ENCODE measurements around the gene TMEM175. TPM values are rescaled to one million over a fixed set of nuclear protein-coding genes. Genes with fewer than 3 reads are reported as not detected.

Gene TMEM175
- total and polyA plus RNA-seq, 2 of the 4 experiments (the other 2 are of a cell fraction) = 7.7 to 41.9 TPM

- ChIA-PET CTCF (no interaction called here), POLR2A (ENCODE audit: unreplicated experiment) (no interaction called here)
- H2BK15ac ChIP-seq (ENCODE audit: low read depth, low read length) = no peak overlapping the region
- ATAC-seq (ENCODE audit: low read depth) (no peak), DNase-seq (no peak)
- no peak overlapping the region for H3K18ac ChIP-seq (ENCODE audit: low read depth, low read length)
- no peak overlapping the region for H3K4ac ChIP-seq (ENCODE audit: low read depth, low read length)
- H3K23ac ChIP-seq (ENCODE audit: low read depth, low read length) = no peak overlapping the region
- peaks cover 5% of the 10 kb centered on the region; the same call in 1 of the 2 replicates for H3K4me1 ChIP-seq (ENCODE audit: control insufficient read depth, insufficient read depth, low read length)
- no peak overlapping the region for H4K91ac ChIP-seq (ENCODE audit: insufficient read depth, low read depth, low read length)
- dilution Hi-C loops (cut with HindIII; ENCODE audit: low sequenced_read_pairs, unreplicated experiment) = no loop called here
- H4K8ac ChIP-seq (ENCODE audit: low read depth in 2 of 2, low read length in 2 of 2) = no peak overlapping the region
- no peak overlapping the region for H2BK120ac ChIP-seq (ENCODE audit: low read depth, low read length)
- no peak overlapping the region for H3K4me3 ChIP-seq (ENCODE audit: insufficient read depth, low read depth, low read length)
- no peak overlapping the region for H3K56ac ChIP-seq (ENCODE audit: extremely low read depth, insufficient read depth, low read length)
- H2AFZ ChIP-seq (replicated peaks; ENCODE audit: low read length, poor library complexity) = no peak overlapping the region
- no peak overlapping the region for H3K14ac ChIP-seq (replicated peaks; ENCODE audit: low read depth, low read length)
- in situ Hi-C loops (cut with MboI; ENCODE audit: low sequenced_read_pairs) = no loop called here
- H3K9me1 ChIP-seq (ENCODE audit: insufficient read depth, low read length) = 0 out of 2 replicates have a peak, but pooled peaks cover 5% of the 10 kb centered on the region
- H2BK20ac ChIP-seq (ENCODE audit: low read depth, low read length) = no peak overlapping the region
- H2AK9ac ChIP-seq (replicated peaks; ENCODE audit: low read depth, low read length, poor library complexity) = no peak overlapping the region
- H2BK5ac ChIP-seq (ENCODE audit: low read depth, low read length, poor library complexity, severe bottlenecking) = no peak overlapping the region
- no peak overlapping the region for H3K4me2 ChIP-seq (ENCODE audit: low read depth, low read length)
- no peak overlapping the region for H4K5ac ChIP-seq (ENCODE audit: low read depth, low read length)
- BruUV-seq (replicated peaks) = no TSS peak
- H3K27me3 ChIP-seq (ENCODE audit: control insufficient read depth, insufficient read depth, low read length) = no peaks in the 10 kb centered on the region
- no peak for TF ChIP-seq POLR2A (IDR thresholded peaks at IDR 0.05; ENCODE audit: low read depth, low read length)
- TF ChIP-seq USF2 (IDR thresholded peaks at IDR 0.05; ENCODE audit: low read depth, low read length) = no peak
- no peak for TF ChIP-seq FOS (IDR thresholded peaks at IDR 0.05; ENCODE audit: low read depth, low read length)
- TF ChIP-seq CTCF (conservative IDR thresholded peaks at IDR 0.05; ENCODE audit: low read depth, low read length) = no peak
- TF ChIP-seq BHLHE40 (IDR thresholded peaks at IDR 0.05; ENCODE audit: low read depth, low read length) = no peak
- TF ChIP-seq RCOR1 (IDR thresholded peaks at IDR 0.05; ENCODE audit: insufficient replicate concordance, low read length) = no peak
- no peak for TF ChIP-seq NFE2L2 (IDR thresholded peaks at IDR 0.05; ENCODE audit: low read depth, low read length)
- TF ChIP-seq CHD1 (IDR thresholded peaks at IDR 0.05; ENCODE audit: low read depth, low read length) = no peak
- TF ChIP-seq SMC3 (IDR thresholded peaks at IDR 0.05; ENCODE audit: low read depth, low read length) = no peak
- no peak for TF ChIP-seq RFX5 (IDR thresholded peaks at IDR 0.05; ENCODE audit: low read depth, low read length)
- TF ChIP-seq MAFK (IDR thresholded peaks at IDR 0.05; ENCODE audit: low read depth, low read length) = no peak
- TF ChIP-seq CEBPB (IDR thresholded peaks at IDR 0.05; ENCODE audit: low read depth, low read length) = no peak
- TF ChIP-seq MAZ (IDR thresholded peaks at IDR 0.05; ENCODE audit: borderline replicate concordance, low read depth, low read length) = no peak
- H2AK5ac ChIP-seq (ENCODE audit: low read depth, low read length) = no peak overlapping the region
- intact Hi-C loops (cut with micrococcal nuclease) = no loop called here
- H3K36me3 ChIP-seq (ENCODE audit: control insufficient read depth, insufficient read depth, low read length) = peaks cover 19% of the 10 kb centered on the region
- 94% methylated on average over 12 of the region's 23 CpGs; no CpG with 5 or more reads in 1 of the 2 experiments for WGBS, 2 experiments (ENCODE audit: extremely low coverage in 2 of 2, insufficient read length in 1 of 2)
- peaks cover 13 to 68% of the 10 kb centered on the region in 2 experiments for H3K79me1 ChIP-seq (ENCODE audit: low read depth in 1 of 2, low read length in 2 of 2)
- peaks cover 69% of the 10 kb centered on the region for H4K20me1 ChIP-seq (ENCODE audit: insufficient read depth, low read length)
- H3K27ac ChIP-seq (ENCODE audit: insufficient read depth, low read length) = no peak overlapping the region
- no peaks in the 10 kb centered on the region for H3K9me3 ChIP-seq (ENCODE audit: control insufficient read depth, insufficient read depth, low read length)
- no peak overlapping the region for H3K9ac ChIP-seq (ENCODE audit: low read depth, low read length)
These were observed 21.0 kb upstream of the TMEM175 start for GRCh38 chr4:911221-911751.
